ENCODE data around the gene THBS2. TPM values are rescaled to one million over a fixed set of nuclear protein-coding genes. Genes with fewer than 3 reads are reported as not detected.
"Not testable (repeated sequence)": the region's sequence is repeated elsewhere in the genome, so short reads cannot be mapped to it uniquely, and the experiment has no call there.

THBS2 gene
- total RNA-seq, 2 experiments from 2014 or later = not detected

DNA sequence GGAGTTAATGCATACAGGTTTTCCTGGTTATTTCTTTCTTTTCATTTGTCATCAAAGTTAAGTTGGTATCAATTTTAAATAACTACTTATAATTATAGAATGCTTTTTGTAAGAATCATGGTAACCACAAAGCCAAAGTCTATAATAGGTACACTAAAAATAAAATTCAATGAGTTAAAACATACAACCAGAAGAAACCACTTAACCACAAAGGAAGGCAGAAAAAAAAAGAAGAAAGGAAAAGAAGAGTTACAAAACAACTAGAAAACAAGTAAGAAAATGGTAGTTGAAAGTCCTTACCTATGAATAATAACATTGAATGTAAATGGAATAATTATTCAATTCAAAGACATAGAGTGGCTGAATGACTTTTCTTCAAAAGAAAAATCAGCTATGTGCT lies 45.6 kb downstream of the THBS2 start:
- Mint-ChIP-seq H3K4me3 (no peak overlapping the region), H3K9me3 (peaks cover 11% of the 10 kb centered on the region), H3K27me3 (no peaks in the 10 kb centered on the region), H3K27ac (no peak overlapping the region), H3K4me1 (ENCODE audit: low read depth) (peaks cover 6% of the 10 kb centered on the region), H3K36me3 (peaks cover 10% of the 10 kb centered on the region)
- ChIA-PET POLR2A (no interaction called here), CTCF (no interaction called here)
- DNase-seq = no peak
- intact Hi-C loops (cut with micrococcal nuclease) = no loop called here

DNA sequence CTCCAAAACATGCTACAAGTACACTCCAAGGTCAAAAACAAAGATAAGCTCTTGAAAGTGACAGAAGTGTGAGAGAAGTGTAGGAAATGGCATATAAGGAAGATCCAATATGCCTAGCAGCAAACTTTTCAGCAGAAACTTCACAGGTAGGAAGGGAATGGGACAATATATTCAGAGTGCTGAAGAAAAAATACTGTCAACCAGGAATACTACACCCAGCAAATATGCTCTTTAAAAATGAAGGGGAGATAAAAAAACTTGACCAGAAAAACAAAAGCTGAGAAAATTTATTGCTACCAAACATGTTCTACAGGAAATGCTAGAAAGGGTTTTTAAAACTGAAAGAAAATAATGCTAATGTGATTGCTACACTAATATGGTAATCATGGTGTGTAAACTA lies 46.2 kb downstream of the THBS2 start:
- Mint-ChIP-seq H3K9me3 (peaks cover 11% of the 10 kb centered on the region), H3K4me3 (no peak overlapping the region), H3K27me3 (no peaks in the 10 kb centered on the region), H3K36me3 (peaks cover 10% of the 10 kb centered on the region), H3K4me1 (ENCODE audit: low read depth) (peaks cover 6% of the 10 kb centered on the region), H3K27ac (no peak overlapping the region)
- intact Hi-C loops (cut with micrococcal nuclease) = no loop called here
- no peak for DNase-seq
- ChIA-PET CTCF (no interaction called here), POLR2A (no interaction called here)

DNA sequence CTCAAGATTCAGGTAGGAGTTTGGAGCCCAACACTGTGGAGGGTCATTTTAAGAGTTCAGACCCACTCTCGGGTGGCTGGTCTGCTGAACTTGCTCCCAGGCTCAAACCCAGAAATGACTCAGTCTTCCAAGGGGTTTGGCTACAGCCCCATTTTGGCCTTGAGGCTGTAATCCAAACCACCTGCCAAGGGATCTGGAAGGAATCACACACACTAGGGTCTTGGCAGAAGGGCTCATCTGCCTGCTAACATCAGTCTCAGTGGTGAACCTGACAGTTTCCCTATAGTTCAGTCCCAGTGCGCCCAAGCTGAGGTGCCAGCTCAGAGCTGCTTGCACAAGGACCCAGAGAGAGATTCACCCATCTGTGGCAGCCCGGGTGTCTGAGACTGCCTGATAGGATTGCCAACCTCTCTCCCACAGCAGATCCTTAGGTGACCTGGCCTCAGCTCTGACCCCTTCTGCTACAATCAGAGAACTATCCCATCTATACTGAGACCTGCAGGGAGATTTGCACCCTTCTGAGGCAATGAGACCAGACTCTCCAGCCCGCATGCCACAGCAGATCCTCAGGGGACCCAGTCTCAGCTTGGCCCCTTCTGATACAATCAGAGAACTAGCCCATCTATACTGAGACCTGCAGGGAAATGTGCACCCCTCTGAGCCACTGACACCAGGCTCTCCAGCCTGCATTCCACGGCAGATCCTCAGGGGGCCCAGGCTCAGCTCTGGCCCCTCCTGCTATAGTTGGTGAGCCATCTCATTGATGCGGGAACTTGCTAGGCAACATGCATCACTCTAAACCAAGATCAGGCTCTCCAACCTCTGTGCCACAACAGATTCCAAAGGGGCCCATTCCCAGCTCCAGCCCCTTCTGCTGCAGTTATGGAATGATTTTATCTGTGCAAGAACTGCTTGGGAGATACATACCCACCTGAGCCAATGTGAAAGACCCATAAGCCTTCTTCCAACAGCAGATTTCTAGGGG lies 48.2 kb downstream of the THBS2 start:
- no peaks in the 10 kb centered on the region for H3K4me1 Mint-ChIP-seq (ENCODE audit: low read depth)
- intact Hi-C loops (cut with micrococcal nuclease) = no loop called here
- no peak for DNase-seq
- no peaks in the 10 kb centered on the region for H3K27me3 Mint-ChIP-seq
- no peak overlapping the region for H3K27ac Mint-ChIP-seq
- ChIA-PET CTCF (no interaction called here), POLR2A (no interaction called here)
- no peak overlapping the region for H3K4me3 Mint-ChIP-seq
- H3K9me3 Mint-ChIP-seq = peaks cover 11% of the 10 kb centered on the region
- H3K36me3 Mint-ChIP-seq = peaks cover 10% of the 10 kb centered on the region

DNA sequence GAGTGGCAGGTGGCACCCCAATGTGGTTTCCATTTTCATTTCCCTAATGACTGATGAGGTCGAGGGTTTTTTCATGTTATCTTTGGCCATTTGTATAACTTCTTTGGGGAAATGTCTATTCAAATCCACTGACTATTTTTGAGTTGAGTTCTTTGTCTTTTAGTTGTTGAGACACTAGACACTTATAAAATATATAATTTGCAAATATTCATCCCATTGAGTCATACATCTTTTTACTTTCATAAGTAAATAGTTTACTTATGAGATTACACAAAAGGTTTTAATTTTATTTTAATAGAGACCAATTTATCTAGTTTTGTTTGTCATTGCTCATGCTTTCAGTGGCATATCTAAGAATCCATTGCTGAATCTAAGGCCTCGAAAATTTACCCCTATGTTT lies 49.5 kb downstream of the THBS2 start:
- no peaks in the 10 kb centered on the region for H3K27me3 Mint-ChIP-seq
- no peak overlapping the region for H3K27ac Mint-ChIP-seq
- intact Hi-C loops (cut with micrococcal nuclease) = no loop called here
- peaks cover 11% of the 10 kb centered on the region for H3K9me3 Mint-ChIP-seq
- peaks cover 10% of the 10 kb centered on the region for H3K36me3 Mint-ChIP-seq
- H3K4me1 Mint-ChIP-seq (ENCODE audit: low read depth) = no peaks in the 10 kb centered on the region
- no peak for DNase-seq
- no peak overlapping the region for H3K4me3 Mint-ChIP-seq
- ChIA-PET POLR2A (no interaction called here), CTCF (no interaction called here)

DNA sequence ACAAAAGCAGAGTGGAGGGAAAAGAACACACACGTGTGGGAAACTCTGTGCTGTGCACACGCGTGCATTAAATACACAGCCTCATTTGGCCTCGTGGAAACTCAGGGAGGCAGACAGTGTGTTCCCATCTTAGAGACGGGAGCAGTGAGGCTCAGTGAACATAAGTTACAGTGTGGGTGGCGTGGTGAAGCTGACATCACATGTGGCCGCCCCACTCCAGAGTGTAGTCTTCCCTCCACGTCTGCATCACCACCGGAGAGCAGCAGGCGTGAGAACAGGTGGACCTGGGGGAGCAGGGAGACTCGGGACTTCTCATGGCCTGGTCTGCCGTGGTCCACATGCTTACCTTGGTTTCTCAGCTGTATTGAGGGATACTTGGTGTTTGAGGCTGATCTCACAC lies 51.7 kb downstream of the THBS2 start:
- intact Hi-C loops (cut with micrococcal nuclease) = no loop called here
- POLR2A ChIA-PET = no interaction called here
- CTCF ChIA-PET = no interaction called here
- H3K4me1 Mint-ChIP-seq (ENCODE audit: low read depth) = no peaks in the 10 kb centered on the region
- H3K36me3 Mint-ChIP-seq = peaks cover 4% of the 10 kb centered on the region
- H3K4me3 Mint-ChIP-seq = no peak overlapping the region
- no peaks in the 10 kb centered on the region for H3K27me3 Mint-ChIP-seq
- DNase-seq = no peak
- peaks cover 6% of the 10 kb centered on the region for H3K9me3 Mint-ChIP-seq
- H3K27ac Mint-ChIP-seq = no peak overlapping the region

DNA sequence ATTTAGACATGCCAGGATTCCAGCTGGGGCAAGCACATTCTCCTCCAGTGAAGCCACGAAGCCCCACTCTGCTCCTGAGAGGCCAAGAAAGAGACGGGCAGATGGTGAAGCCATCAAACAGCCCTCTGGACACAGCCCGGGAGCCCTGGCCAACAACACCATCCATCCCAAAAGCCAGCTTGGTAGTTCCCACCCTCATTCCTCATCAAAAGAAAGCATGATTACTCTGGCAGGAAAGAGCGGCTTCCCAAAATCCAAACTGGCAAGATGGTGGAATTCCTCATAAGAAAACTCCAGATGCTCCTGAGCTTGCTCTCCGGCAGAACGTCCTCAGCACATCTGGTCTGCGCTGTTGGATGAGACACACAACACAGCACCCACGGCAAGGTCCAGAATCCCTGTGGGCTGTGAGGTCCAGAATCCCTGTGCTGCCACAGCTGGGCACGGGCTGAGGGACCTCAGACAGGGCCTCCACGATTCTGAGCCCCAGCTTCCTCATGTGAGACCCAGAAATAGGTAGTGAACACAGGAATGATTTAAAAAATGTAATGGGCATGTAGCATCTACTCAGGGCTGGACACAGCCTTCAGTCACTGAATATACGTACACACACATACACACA lies 52.6 kb downstream of the THBS2 start:
- Mint-ChIP-seq H3K9me3 (no peaks in the 10 kb centered on the region), H3K4me3 (no peak overlapping the region), H3K27ac (no peak overlapping the region), H3K36me3 (no peaks in the 10 kb centered on the region), H3K4me1 (ENCODE audit: low read depth) (no peaks in the 10 kb centered on the region), H3K27me3 (no peaks in the 10 kb centered on the region)
- intact Hi-C loops (cut with micrococcal nuclease) = no loop called here
- ChIA-PET CTCF (no interaction called here), POLR2A (no interaction called here)
- no peak for DNase-seq

DNA sequence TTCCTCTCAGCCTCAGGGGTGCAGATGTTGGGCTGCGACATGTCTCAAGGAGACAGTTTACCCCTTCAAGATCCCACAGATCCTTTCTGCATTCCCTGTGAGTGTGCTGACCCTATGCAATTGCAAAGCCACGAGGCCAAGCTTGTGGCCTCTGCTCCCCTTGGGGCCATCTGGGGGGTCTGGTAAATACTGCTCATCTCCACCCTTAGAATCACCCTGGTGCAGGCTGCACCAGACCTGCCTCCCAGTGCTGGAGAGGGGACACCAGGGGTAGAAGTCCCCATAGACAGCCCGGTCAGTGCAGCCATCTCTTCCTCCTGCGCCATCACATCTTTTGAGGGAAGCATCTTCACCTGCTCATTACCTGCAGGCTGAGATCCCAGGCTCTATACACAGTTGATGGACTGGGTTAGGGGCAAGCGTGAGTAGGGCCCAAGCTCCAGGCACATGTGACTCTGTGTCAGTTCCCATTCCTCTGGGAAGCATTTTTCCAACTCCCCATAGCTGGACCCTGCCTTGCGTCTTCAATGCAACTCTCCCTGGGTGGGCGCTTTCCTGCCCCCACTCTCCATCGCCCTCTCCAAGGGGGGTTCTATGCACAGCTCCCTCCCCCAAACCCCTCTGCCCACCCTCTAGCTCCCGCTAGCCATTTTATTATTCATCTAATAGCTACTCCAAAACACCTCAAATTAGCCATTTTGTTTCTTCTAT lies 53.9 kb downstream of the THBS2 start:
- Mint-ChIP-seq H3K4me1 (ENCODE audit: low read depth) (no peaks in the 10 kb centered on the region), H3K4me3 (no peak overlapping the region), H3K36me3 (no peaks in the 10 kb centered on the region), H3K9me3 (no peaks in the 10 kb centered on the region), H3K27me3 (no peaks in the 10 kb centered on the region), H3K27ac (no peak overlapping the region)
- intact Hi-C loops (cut with micrococcal nuclease) = no loop called here
- no peak for DNase-seq
- CTCF ChIA-PET = no interaction called here
- POLR2A ChIA-PET = no interaction called here

DNA sequence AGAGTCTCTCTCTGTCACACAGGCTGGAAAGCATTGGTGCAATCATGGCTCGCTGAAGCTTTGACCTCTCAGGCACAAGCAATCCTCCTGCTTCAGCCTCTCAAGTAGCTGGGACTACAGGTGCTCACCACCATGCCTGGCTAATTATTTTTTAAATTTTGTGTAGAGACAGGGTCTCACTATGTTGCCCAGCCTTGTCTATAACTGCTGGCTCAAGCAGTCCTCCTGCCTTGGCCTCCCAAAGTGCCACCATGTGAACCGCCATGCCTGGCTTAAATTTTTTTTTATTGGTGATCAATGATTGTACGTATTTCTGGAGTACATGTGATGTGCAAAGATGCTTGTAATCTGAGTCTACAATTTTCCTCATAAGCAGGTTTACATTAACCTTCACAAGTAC lies 54.8 kb downstream of the THBS2 start:
- CTCF ChIA-PET = no interaction called here
- intact Hi-C loops (cut with micrococcal nuclease) = no loop called here
- POLR2A ChIA-PET = no interaction called here
- DNase-seq = no peak
- Mint-ChIP-seq H3K9me3 (no peaks in the 10 kb centered on the region), H3K4me1 (ENCODE audit: low read depth) (no peaks in the 10 kb centered on the region), H3K4me3 (no peak overlapping the region), H3K27me3 (no peaks in the 10 kb centered on the region), H3K36me3 (no peaks in the 10 kb centered on the region), H3K27ac (no peak overlapping the region)

DNA sequence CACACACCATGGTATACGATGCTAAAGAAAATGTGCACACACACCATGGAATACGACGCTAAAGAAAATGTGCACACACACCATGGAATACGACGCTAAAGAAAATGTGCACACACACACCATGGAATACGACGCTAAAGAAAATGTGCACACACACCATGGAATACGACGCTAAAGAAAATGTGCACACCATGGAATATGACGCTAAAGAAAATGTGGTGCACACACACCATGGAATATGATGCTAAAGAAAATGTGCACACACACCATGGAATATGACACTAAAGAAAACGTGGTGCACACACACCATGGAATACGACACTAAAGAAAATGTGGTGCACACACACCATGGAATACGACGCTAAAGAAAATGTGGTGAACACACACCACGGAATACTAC lies 55.7 kb downstream of the THBS2 start:
- H3K27ac Mint-ChIP-seq; POLR2A ChIA-PET; H3K4me3 Mint-ChIP-seq; H3K4me1 Mint-ChIP-seq (ENCODE audit: low read depth); H3K36me3 Mint-ChIP-seq; CTCF ChIA-PET; H3K27me3 Mint-ChIP-seq; intact Hi-C loops (cut with micrococcal nuclease); H3K9me3 Mint-ChIP-seq; DNase-seq: not testable (repeated sequence)

DNA sequence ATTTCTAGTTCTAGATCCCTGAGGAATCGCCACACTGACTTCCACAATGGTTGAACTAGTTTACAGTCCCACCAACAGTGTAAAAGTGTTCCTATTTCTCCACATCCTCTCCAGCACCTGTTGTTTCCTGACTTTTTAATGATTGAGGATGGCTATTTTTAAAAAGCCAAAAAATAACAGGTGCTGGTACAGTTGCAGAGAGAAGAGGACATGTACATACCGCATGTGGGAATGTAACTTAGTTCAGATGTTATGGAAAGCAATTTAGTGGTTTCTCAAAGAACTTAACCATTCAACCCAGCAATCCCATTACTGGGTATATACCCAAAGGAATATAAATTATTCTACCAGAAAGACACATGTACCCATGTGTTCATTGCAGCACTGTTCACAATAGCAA lies 57.4 kb downstream of the THBS2 start:
- POLR2A ChIA-PET; intact Hi-C loops (cut with micrococcal nuclease); DNase-seq; H3K4me1 Mint-ChIP-seq (ENCODE audit: low read depth); CTCF ChIA-PET; H3K27me3 Mint-ChIP-seq; H3K36me3 Mint-ChIP-seq; H3K4me3 Mint-ChIP-seq; H3K27ac Mint-ChIP-seq; H3K9me3 Mint-ChIP-seq: not testable (repeated sequence)

DNA sequence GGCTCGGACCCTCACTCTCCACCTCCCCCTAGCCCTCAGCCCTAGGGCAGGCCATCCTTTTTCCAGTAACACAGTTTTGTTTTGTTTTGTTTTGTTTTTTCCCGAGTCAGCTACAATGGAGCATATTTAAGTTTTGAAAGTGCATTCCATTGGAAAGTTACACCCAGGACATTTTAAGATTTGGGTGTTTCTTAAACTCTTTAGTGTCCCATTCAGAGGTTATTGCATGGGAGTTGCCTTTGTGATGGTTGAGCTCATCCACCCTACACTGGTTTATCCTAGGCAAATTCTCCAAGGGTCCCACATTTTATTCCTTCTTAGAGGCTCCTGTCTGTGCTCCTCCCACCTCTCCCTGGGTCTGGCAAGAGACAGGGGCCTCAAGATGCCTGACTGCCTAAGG lies 58.9 kb downstream of the THBS2 start:
- no peaks in the 10 kb centered on the region for H3K4me1 Mint-ChIP-seq (ENCODE audit: low read depth)
- ChIA-PET POLR2A (no interaction called here), CTCF (no interaction called here)
- no peaks in the 10 kb centered on the region for H3K36me3 Mint-ChIP-seq
- H3K4me3 Mint-ChIP-seq = no peak overlapping the region
- H3K27ac Mint-ChIP-seq = no peak overlapping the region
- no peaks in the 10 kb centered on the region for H3K9me3 Mint-ChIP-seq
- intact Hi-C loops (cut with micrococcal nuclease) = no loop called here
- no peak for DNase-seq
- H3K27me3 Mint-ChIP-seq = peaks cover 7% of the 10 kb centered on the region

DNA sequence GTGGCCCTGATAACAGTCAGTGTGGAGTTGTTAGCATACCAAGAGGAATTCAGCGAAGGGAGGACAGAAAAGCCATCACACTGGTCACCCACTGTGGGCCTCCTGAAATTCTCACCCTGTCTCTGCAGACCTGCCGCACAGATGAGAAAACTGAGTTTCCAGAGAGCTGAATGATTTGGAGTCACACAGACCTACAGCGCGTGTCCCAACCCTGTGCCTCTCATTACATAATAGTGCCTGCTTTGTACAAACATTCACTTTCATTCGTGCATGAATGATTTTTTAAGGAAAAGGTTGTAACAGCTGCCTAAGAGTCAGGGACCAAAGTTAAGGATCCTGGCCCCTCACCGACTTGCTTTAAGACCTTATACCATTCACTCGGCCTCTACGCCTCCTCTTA lies 62.7 kb downstream of the THBS2 start:
- no peak overlapping the region for H3K4me3 Mint-ChIP-seq
- POLR2A ChIA-PET = no interaction called here
- peaks cover 7% of the 10 kb centered on the region for H3K27me3 Mint-ChIP-seq
- peaks cover 3% of the 10 kb centered on the region for H3K4me1 Mint-ChIP-seq (ENCODE audit: low read depth)
- no peak overlapping the region for H3K27ac Mint-ChIP-seq
- no peaks in the 10 kb centered on the region for H3K9me3 Mint-ChIP-seq
- CTCF ChIA-PET = no interaction called here
- DNase-seq = no peak
- intact Hi-C loops (cut with micrococcal nuclease) = no loop called here
- no peaks in the 10 kb centered on the region for H3K36me3 Mint-ChIP-seq

DNA sequence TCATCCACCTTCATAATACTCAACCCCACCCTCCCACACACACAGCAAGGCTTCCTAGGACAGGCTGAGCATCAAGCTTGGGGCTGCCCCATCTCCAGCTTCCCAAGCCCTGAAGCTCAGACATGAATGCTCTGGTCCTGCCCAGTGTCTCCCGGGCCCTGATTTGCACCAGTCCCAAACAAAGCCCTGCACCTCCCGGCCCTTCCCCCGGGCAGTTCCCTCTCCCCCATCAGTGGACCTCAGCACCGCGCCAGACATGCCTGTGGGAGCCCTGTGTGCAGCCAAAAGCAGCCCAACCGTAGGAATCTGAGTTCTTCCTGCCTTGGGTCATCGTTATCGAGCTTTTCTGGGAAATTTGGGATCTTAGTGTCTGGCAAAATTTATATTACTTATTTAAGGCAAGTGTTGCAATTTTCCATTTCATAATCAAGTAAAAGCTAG lies 63.5 kb downstream of the THBS2 start:
- Mint-ChIP-seq H3K27ac (no peak overlapping the region), H3K4me1 (ENCODE audit: low read depth) (peaks cover 3% of the 10 kb centered on the region), H3K27me3 (peaks cover 7% of the 10 kb centered on the region), H3K9me3 (no peaks in the 10 kb centered on the region), H3K4me3 (no peak overlapping the region), H3K36me3 (no peaks in the 10 kb centered on the region)
- intact Hi-C loops (cut with micrococcal nuclease) = no loop called here
- DNase-seq = no peak
- CTCF ChIA-PET = no interaction called here
- POLR2A ChIA-PET = no interaction called here

Data from activated CD4-positive, alpha-beta memory T cell treated with anti-CD3 and anti-CD28 coated beads for 36 hours (primary cell).